Spleen (tissue), 11 donors: Measurements from ENCODE around the gene TMEM163. TPM values are rescaled to one million over a fixed set of nuclear protein-coding genes. Genes with fewer than 3 reads are reported as not detected.

Experiments
- DNase-seq: peaks from one replicate; pipeline ENCODE4 v3.0.0-alpha.2; 2020
- H3K27ac ChIP-seq, 8 donors: fragments of 200-600 bp; sonication (generic) in 7 of 8; 1 replicate in 4 of 8; 2 replicates in 4 of 8; pipeline versions ENCODE4 v1.5.0 to v1.8.0; 2016 to 2021; ENCODE audit warnings: inconsistent platforms in 4 of 8, mild to moderate bottlenecking in 4 of 8, moderate library complexity in 1 of 8
- H3K27me3 ChIP-seq, 7 donors: fragments of 200-600 bp; sonication (generic) in 6 of 7; replicated peaks in 1 of 7; 1 replicate in 4 of 7; 2 replicates in 3 of 7; pipeline versions ENCODE4 v1.5.0 to v1.8.0; 2016 to 2021; ENCODE audit warnings: inconsistent platforms in 3 of 7, mild to moderate bottlenecking in 1 of 7
- H3K36me3 ChIP-seq, 6 donors: fragments of 200-600 bp; sonication (generic) in 5 of 6; 1 replicate in 4 of 6; 2 replicates in 2 of 6; pipeline versions ENCODE4 v1.5.0 to v1.8.0; 2016 to 2021; ENCODE audit warnings: inconsistent platforms in 2 of 6
- H3K4me1 ChIP-seq, 6 donors: fragments of 200-600 bp; sonication (generic) in 5 of 6; 1 replicate in 3 of 6; 2 replicates in 3 of 6; pipeline versions ENCODE4 v1.5.0 to v1.8.0; 2016 to 2021; ENCODE audit warnings: inconsistent platforms in 3 of 6
- H3K4me3 ChIP-seq, 8 donors: fragments of 200-600 bp; sonication (generic) in 7 of 8; 1 replicate in 4 of 8; 2 replicates in 4 of 8; pipeline versions ENCODE4 v1.5.0 to v1.8.0; 2016 to 2021; ENCODE audit warnings: inconsistent platforms in 4 of 8, mild to moderate bottlenecking in 4 of 8, moderate library complexity in 2 of 8
- H3K9me3 ChIP-seq, 8 donors: fragments of 200-600 bp; sonication (generic) in 7 of 8; 1 replicate in 4 of 8; 2 replicates in 4 of 8; pipeline versions ENCODE4 v1.5.0 to v1.8.0; 2016 to 2021; ENCODE audit warnings: inconsistent platforms in 4 of 8
- POLR2A ChIP-seq, 3 donors: fragments of 450-650 bp; IDR thresholded peaks; one replicate each; pipeline ENCODE4 v1.5.1; 2017; ENCODE audit warnings: antibody characterized with exemption in 3 of 3, mild to moderate bottlenecking in 1 of 3
- POLR2AphosphoS5 ChIP-seq, 3 donors: sonication (generic); formaldehyde crosslinking; IDR thresholded peaks; one replicate each; pipeline ENCODE4 v1.5.1; 2017; ENCODE audit warnings: antibody characterized with exemption in 3 of 3
- WGBS, 5 donors: extraction: QIAGEN DNeasy Blood & Tissue Kit in 3 of 5; methylation state at CpG; one replicate each; pipeline versions ENCODE4 v1.1.5 to v1.1.7; 2013 to 2018; 5-methylcytosine and 5-hydroxymethylcytosine counted together
- intact Hi-C: fragments of 100-400 bp; cut with DNase I; formaldehyde crosslinking; loops from one replicate; pipeline ENCODE4 v1.15.0; 2023; ENCODE audit warnings: low total_unique reads
- polyA plus RNA-seq, 3 donors: library from polyadenylated mRNA; stranded (reverse); fragments of 200-250 nt; gene quantifications; one replicate each; pipeline ENCODE4 v1.2.1, GENCODE V29; 2013
- total RNA-seq, 7 donors: library from RNA; depleted of rRNA in 3 of 7; stranded (reverse); fragments of >200 nt in 3 of 7; fragmentation: NEBNext Ultra II Directional in 4 of 7; extraction: Animal tissue kit (Norgen Biotek cat#: 25700) in 4 of 7; gene quantifications; one replicate each; pipeline versions ENCODE4 v1.1.0 to v1.2.1, GENCODE V29; 2016 to 2021
- TF ChIP-seq, protein P1 (sequence below), 11 experiments: fragments of 200-600 bp in 7 of 11; fragments of 450-650 bp in 4 of 11; sonication (generic) in 4 of 11; IDR thresholded peaks in 8 of 11; conservative IDR thresholded peaks in 3 of 11; 1 replicate in 7 of 11; 2 replicates in 4 of 11; pipeline versions ENCODE4 v1.4.0 to v1.8.0; 2016 to 2021; ENCODE audit warnings: antibody characterized with exemption in 11 of 11, inconsistent platforms in 4 of 11, mild to moderate bottlenecking in 1 of 11
- donor health status: healthy with polysubstance abuse.
- donor health status: DM: no; HTN: no; CAD: no; lungs with moderate emphysema.
- donor health status: DM: no; HTN: no; CAD: no.
- donor health status: Bipolar disorder and iron deficiency.
- donor health status: healthy.
- donor health status: DM: no; HTN: no; CAD: no.
- donor health status: DM: yes; HTN: yes; CAD: no.

TMEM163 gene
- total and polyA plus RNA-seq, 10 donors: 2.4 to 12.5 (median 3.7) TPM

GRCh38 chr2:134715932-134716643 lies 2.7 kb downstream of the TMEM163 start:
- no peak for DNase-seq
- Histone ChIP-seq H3K4me1 (peaks cover 7 to 44% (median 18%) of the 10 kb centered on the region in 6 donors), H3K36me3 (no peaks in the 10 kb centered on the region), H3K27ac (no peak overlapping the region), H3K9me3 (no peaks in the 10 kb centered on the region), H3K4me3 (no peak overlapping the region), H3K27me3 (peaks cover 4 to 94% (median 40%) of the 10 kb centered on the region in 7 donors)
- 55 to 61% (median 57%) methylated on average over 4 of the region's 4 CpGs for WGBS, 5 donors
- intact Hi-C loops: no loop called here
- TF ChIP-seq, protein P1, sequence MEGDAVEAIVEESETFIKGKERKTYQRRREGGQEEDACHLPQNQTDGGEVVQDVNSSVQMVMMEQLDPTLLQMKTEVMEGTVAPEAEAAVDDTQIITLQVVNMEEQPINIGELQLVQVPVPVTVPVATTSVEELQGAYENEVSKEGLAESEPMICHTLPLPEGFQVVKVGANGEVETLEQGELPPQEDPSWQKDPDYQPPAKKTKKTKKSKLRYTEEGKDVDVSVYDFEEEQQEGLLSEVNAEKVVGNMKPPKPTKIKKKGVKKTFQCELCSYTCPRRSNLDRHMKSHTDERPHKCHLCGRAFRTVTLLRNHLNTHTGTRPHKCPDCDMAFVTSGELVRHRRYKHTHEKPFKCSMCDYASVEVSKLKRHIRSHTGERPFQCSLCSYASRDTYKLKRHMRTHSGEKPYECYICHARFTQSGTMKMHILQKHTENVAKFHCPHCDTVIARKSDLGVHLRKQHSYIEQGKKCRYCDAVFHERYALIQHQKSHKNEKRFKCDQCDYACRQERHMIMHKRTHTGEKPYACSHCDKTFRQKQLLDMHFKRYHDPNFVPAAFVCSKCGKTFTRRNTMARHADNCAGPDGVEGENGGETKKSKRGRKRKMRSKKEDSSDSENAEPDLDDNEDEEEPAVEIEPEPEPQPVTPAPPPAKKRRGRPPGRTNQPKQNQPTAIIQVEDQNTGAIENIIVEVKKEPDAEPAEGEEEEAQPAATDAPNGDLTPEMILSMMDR (IDR thresholded peaks at IDR 0.05 in 8 of 11, conservative IDR thresholded peaks at IDR 0.05 in 3 of 11): no peak
- TF ChIP-seq POLR2A (IDR thresholded peaks at IDR 0.05): no peak
- TF ChIP-seq POLR2AphosphoS5 (IDR thresholded peaks at IDR 0.05): no peak

GRCh38 chr2:134714228-134714627 lies 4.6 kb downstream of the TMEM163 start:
- WGBS, 5 donors: 52 to 73% (median 62%) methylated on average over 2 of the region's 2 CpGs
- Histone ChIP-seq H3K27me3 (peaks cover 4 to 92% (median 33%) of the 10 kb centered on the region in 7 donors), H3K9me3 (no peaks in the 10 kb centered on the region), H3K27ac (no peak overlapping the region), H3K36me3 (no peaks in the 10 kb centered on the region), H3K4me1 (peaks cover 7 to 39% (median 14%) of the 10 kb centered on the region in 6 donors), H3K4me3 (no peak overlapping the region)
- intact Hi-C loops: no loop called here
- TF ChIP-seq POLR2A (IDR thresholded peaks at IDR 0.05): no peak
- TF ChIP-seq, protein P1 (IDR thresholded peaks at IDR 0.05 in 8 of 11, conservative IDR thresholded peaks at IDR 0.05 in 3 of 11): no peak
- TF ChIP-seq POLR2AphosphoS5 (IDR thresholded peaks at IDR 0.05): no peak
- no peak for DNase-seq

- DNase-seq: no peak
- TF ChIP-seq POLR2AphosphoS5 (IDR thresholded peaks at IDR 0.05) (no peak), POLR2A (IDR thresholded peaks at IDR 0.05) (no peak)
- TF ChIP-seq, protein P1 (IDR thresholded peaks at IDR 0.05 in 8 of 11, conservative IDR thresholded peaks at IDR 0.05 in 3 of 11): no peak
- WGBS, 5 donors: 70 to 94% (median 83%) methylated on average over 1 of the region's 1 CpG
These were observed 5.2 kb downstream of the TMEM163 start for GRCh38 chr2:134713606-134714005.

GRCh38 chr2:134713176-134713575 lies 5.6 kb downstream of the TMEM163 start:
- TF ChIP-seq POLR2A (IDR thresholded peaks at IDR 0.05) (no peak), POLR2AphosphoS5 (IDR thresholded peaks at IDR 0.05) (no peak)
- TF ChIP-seq, protein P1 (IDR thresholded peaks at IDR 0.05 in 8 of 11, conservative IDR thresholded peaks at IDR 0.05 in 3 of 11): no peak
- Histone ChIP-seq H3K4me1 (peaks cover 6 to 34% (median 8%) of the 10 kb centered on the region in 6 donors), H3K27ac (no peak overlapping the region), H3K4me3 (no peak overlapping the region), H3K27me3 (peaks cover 2 to 81% (median 23%) of the 10 kb centered on the region in 7 donors), H3K36me3 (no peaks in the 10 kb centered on the region), H3K9me3 (no peaks in the 10 kb centered on the region)
- DNase-seq: no peak
- 40 to 54% (median 42%) methylated on average over 11 of the region's 11 CpGs for WGBS, 5 donors
- intact Hi-C loops: no loop called here

More at GRCh38 chr2:134713606-134714005, 5.2 kb downstream of the TMEM163 start:
- intact Hi-C loops: no loop called here
- peaks cover 7 to 37% (median 12%) of the 10 kb centered on the region in 6 donors for H3K4me1 ChIP-seq
- no peaks in the 10 kb centered on the region for H3K9me3 ChIP-seq
- peaks cover 4 to 86% (median 28%) of the 10 kb centered on the region in 7 donors for H3K27me3 ChIP-seq
- H3K36me3 ChIP-seq: no peaks in the 10 kb centered on the region
- no peak overlapping the region for H3K27ac ChIP-seq
- no peak overlapping the region for H3K4me3 ChIP-seq
